ENCODE results near the gene MTOR.

MTOR gene

GRCh38 chr1:11058026-11058425 lies 204.3 kb downstream of the MTOR start:
- no peak for DNase-seq (ENCODE audit: extremely low read depth, low read depth)
- TF ChIP-seq CTCF (IDR thresholded peaks at IDR 0.05; ENCODE audit: low read depth, low read length), result no peak

- no peak for DNase-seq (ENCODE audit: extremely low read depth, low read depth)
These were observed 204.9 kb downstream of the MTOR start for GRCh38 chr1:11057477-11057876.

More at GRCh38 chr1:11057477-11057876, 204.9 kb downstream of the MTOR start:
- TF ChIP-seq CTCF (IDR thresholded peaks at IDR 0.05; ENCODE audit: low read depth, low read length), result no peak
